Kidney (tissue), 14 donors: ENCODE data around the gene EMP3. TPM values are rescaled to one million over a fixed set of nuclear protein-coding genes. Genes with fewer than 3 reads are reported as not detected.

Experiments used
- DNase-seq, 5 donors: peaks; one replicate each; pipeline ENCODE4 v3.0.0-alpha.2; 2013 to 2020
- FAIRE-seq: peaks from 2 replicates; lab custom pipeline; 2012; peaks lifted over from hg19 to GRCh38; lab: Jason Lieb, UNC
- H3K27ac ChIP-seq, 2 donors: one replicate each; pipeline ENCODE4 v1.7.0; 2013; ENCODE audit warnings: low read depth in 2 of 2, low read length in 2 of 2, inconsistent platforms in 1 of 2
- H3K27me3 ChIP-seq: one replicate; pipeline ENCODE4 v1.7.1; 2013; ENCODE audit warnings: low read length, inconsistent platforms; ENCODE audit not compliant: control insufficient read depth, insufficient read depth
- H3K36me3 ChIP-seq, 3 donors: one replicate each; pipeline versions ENCODE4 v1.7.0 to v1.7.1; 2013; ENCODE audit warnings: low read length in 3 of 3, control low read depth in 1 of 3, inconsistent platforms in 1 of 3; ENCODE audit not compliant: insufficient read depth in 3 of 3, control insufficient read depth in 2 of 3
- H3K4me1 ChIP-seq, 3 donors: one replicate each; pipeline versions ENCODE4 v1.7.0 to v1.7.1; 2013; ENCODE audit warnings: low read length in 3 of 3, inconsistent platforms in 1 of 3, low read depth in 1 of 3; ENCODE audit not compliant: control insufficient read depth in 2 of 3, insufficient read depth in 2 of 3
- H3K4me3 ChIP-seq, 3 donors: one replicate each; pipeline versions ENCODE4 v1.7.0 to v1.8.1; 2013; ENCODE audit warnings: low read length in 3 of 3, control low read depth in 1 of 3, inconsistent platforms in 1 of 3
- H3K9ac ChIP-seq, 3 donors: one replicate each; pipeline versions ENCODE4 v1.7.0 to v1.7.1; 2013; ENCODE audit warnings: low read length in 3 of 3, control low read depth in 1 of 3, inconsistent platforms in 1 of 3
- H3K9me3 ChIP-seq, 3 donors: one replicate each; pipeline versions ENCODE4 v1.7.0 to v1.7.1; 2013; ENCODE audit warnings: low read length in 3 of 3, control low read depth in 1 of 3, inconsistent platforms in 1 of 3; ENCODE audit not compliant: control insufficient read depth in 2 of 3, insufficient read depth in 1 of 3
- CTCF ChIP-seq: IDR thresholded peaks from 3 replicates; pipeline ENCODE4 v1.5.1; 2012; ENCODE audit warnings: mild to moderate bottlenecking, moderate library complexity, borderline replicate concordance; ENCODE audit not compliant: insufficient read depth; ENCODE audit errors: extremely low read depth
- intact Hi-C: fragments of 100-400 bp; cut with DNase I; formaldehyde crosslinking; loops from one replicate; pipeline ENCODE4 v1.11.1; 2022
- polyA plus RNA-seq: library from polyadenylated mRNA; stranded (reverse); fragments of 350-450 nt; fragmentation: Illumina TruSeq; extraction: RNeasy Lipid Tissue Mini Kit (QIAGEN cat#74804); gene quantifications from one replicate; pipeline ENCODE4 v1.2.3, GENCODE V29; 2014; ENCODE audit warnings: low read depth, low replicate concordance; ENCODE audit not compliant: insufficient read depth
- total RNA-seq: library from RNA; stranded (reverse); fragmentation: NEBNext Ultra II Directional; extraction: Animal tissue kit (Norgen Biotek cat#: 25700); gene quantifications from one replicate; pipeline ENCODE4 v1.2.1, GENCODE V29; 2021
- donor health status: control.
- donor health status: control.
- donor health status: control.
- donor health status: control.
- donor health status: control.
- donor health status: DM: yes; HTN: yes; CAD: no.
- donor health status: Normal renal cell carcinoma (clear cell type).

The EMP3 gene
- total and polyA plus RNA-seq, 2 donors from 2014 or later, result 75.9 to 78.6 TPM

DNA sequence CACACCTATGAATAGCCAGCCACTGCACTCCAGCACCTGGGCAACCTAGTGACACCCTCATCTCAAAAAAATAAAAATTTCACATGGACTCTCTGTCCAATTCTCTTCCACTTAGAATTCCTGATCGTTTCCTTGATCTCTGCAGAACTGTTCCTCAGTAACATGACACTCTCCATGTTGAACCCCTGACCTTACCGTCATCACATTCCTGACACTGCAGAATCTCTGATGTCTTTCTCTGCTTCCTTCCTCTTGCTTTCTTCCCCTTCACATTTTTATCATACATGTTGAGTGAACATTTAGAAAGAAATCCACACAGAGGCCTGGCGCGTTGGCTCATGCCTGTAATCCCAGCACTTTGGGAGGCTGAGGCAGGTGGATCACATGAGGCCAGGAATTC, 40.5 kb upstream of the EMP3 start:
- DNase-seq (peak in 2 of 5 donors; percentile 27 to 38), FAIRE-seq (no peak)
- Histone ChIP-seq H3K4me3 (no peak overlapping the region), H3K36me3 (peaks cover 0 to 6% (median 0%) of the 10 kb centered on the region in 3 donors), H3K27me3 (no peaks in the 10 kb centered on the region), H3K9ac (no peak overlapping the region), H3K9me3 (peaks cover 0 to 6% (median 5%) of the 10 kb centered on the region in 3 donors), H3K4me1 (no peaks in the 10 kb centered on the region), H3K27ac (no peak overlapping the region)
- intact Hi-C loops, result no loop called here
- no peak for TF ChIP-seq CTCF

GRCh38 chr19:48287748-48288147, 37.6 kb upstream of the EMP3 start:
- peak in 1 of 5 donors; percentile 35 for DNase-seq
- H3K27ac ChIP-seq, result no peak overlapping the region
- H3K27me3 ChIP-seq, result no peaks in the 10 kb centered on the region
- H3K4me3 ChIP-seq, result no peak overlapping the region
- H3K9ac ChIP-seq, result no peak overlapping the region
- H3K4me1 ChIP-seq, result peaks cover 0 to 2% (median 0%) of the 10 kb centered on the region in 3 donors
- H3K9me3 ChIP-seq, result peaks cover 0 to 6% (median 5%) of the 10 kb centered on the region in 3 donors
- no peak for TF ChIP-seq CTCF
- intact Hi-C loops, result no loop called here
- no peak for FAIRE-seq
- H3K36me3 ChIP-seq, result peaks cover 0 to 4% (median 0%) of the 10 kb centered on the region in 3 donors

- intact Hi-C loops, result no loop called here
- H3K4me1 ChIP-seq, result peaks cover 0 to 2% (median 0%) of the 10 kb centered on the region in 3 donors
- peak in 4 of 5 donors; percentile 20 to 65 (median 49) for DNase-seq
- no peak overlapping the region for H3K4me3 ChIP-seq
- FAIRE-seq, result no peak
- no peak overlapping the region for H3K27ac ChIP-seq
- peaks cover 0 to 4% (median 2%) of the 10 kb centered on the region in 3 donors for H3K9me3 ChIP-seq
- H3K27me3 ChIP-seq, result no peaks in the 10 kb centered on the region
- H3K9ac ChIP-seq, result no peak overlapping the region
- no peaks in the 10 kb centered on the region for H3K36me3 ChIP-seq
- TF ChIP-seq CTCF, result no peak
These were observed 35.0 kb upstream of the EMP3 start for GRCh38 chr19:48290401-48290770.
